GM21619 (cell line): ENCODE measurements around the gene PRKCE.

Source experiments
- ATAC-seq: cut with Tn5 transposase; IDR thresholded peaks from one replicate; pipeline ENCODE4 v1.9.1; 2021; ENCODE audit not compliant: unreplicated experiment

PRKCE gene

DNA sequence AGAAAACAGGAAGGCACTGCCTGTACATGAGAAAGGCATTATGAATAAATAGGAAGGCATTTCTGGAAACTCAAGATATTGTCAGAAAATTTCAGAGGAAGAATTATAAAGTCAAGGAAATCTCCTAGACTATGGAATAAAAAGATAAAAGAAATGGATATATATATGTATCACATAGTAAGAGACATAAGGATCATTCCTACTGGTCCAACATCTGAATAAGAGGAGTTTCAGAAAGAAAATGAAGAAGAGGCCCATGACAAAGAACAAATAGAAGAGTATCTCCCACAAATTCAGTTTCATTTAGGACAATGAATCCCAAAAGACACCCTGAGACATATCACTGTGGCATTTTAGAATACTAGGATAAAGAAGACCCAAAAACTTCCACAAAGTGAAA, 178.8 kb downstream of the PRKCE start:
- no peak for ATAC-seq

DNA sequence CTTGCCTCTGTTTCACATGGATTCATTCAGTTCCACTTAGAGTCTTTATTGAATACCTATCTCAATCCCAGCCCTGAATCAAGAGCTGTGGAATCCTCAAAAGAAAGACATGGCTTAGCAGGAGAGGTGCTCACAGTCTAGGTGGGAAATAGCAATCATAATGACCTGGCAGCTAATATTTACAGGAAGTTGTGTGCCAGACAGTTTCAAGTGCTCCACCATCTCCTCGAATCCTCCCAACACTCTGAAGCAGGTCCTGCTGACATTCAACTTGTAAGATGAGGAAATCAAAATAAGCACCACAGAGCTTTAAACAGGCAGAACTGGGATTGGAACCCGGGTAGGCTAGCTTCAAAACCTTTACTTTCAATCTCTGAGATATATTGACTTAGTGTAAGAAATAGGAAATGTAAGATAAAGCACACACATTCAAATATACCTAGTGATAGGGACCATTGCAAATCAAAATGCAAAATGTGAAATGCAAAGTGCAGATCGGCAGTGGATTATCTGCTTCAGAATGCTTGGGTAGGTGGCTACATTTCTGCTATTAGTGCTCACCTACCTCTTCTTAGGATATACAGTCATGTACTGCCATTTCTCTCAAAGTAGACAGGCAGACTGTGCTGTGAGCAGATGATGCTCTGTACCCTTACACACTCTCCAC, 182.0 kb downstream of the PRKCE start:
- ATAC-seq = peak; percentile 16

DNA sequence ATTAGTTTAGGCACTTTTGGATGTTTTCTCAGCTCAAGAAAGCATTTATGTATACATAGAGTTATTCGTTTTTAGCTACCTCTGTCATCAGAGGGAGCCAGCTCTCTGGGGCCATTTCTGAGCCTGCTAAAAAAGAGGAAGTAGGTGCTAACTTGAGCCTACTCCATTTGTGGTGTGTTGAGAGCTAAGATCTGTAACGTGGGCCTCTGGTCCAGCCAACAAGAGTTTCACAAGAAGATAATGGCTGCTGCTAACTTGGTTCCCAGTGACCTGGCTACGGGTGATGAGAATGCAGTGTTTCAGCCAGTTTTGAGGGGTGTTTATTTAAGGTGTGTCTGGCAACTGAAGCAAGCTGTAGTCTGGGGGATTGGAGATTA, 182.5 kb downstream of the PRKCE start:
- ATAC-seq = peak; percentile 69

DNA sequence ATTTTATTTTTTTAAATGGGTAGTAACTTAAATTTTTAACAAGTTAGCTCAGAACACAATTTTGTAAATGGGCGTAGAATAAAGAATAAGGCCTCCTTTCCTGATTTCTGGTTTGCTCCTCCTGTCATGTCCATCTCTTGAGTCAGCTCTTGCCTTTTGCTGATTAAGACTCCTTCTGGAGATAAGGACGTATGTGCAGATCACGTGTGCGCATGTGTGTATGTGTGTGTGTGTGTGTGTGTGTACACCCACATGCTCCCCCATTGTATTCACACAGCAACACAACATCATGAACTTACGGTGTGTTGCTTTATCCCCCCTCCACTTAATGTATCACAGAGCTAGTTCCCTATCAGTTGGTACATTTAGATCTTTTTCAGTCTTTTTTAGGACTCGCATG, 182.9 kb downstream of the PRKCE start:
- ATAC-seq = no peak

DNA sequence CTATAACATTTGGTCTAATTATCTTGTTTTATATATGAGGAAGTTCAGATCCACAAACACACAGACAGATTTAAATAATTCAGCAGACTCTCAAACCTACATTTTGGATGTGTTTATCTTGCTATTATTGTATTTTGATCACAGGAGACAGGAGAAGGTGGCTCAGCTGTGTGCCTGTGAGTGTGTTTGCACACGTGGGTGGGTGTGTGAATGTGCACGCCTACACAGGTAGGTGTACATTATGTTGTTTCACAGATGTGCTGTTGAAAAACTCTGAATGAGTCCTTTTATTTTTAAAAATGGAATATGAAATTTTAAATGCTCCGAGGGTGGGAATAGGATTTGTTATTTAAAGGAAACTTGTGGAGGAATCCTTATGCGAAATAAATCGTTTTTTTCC, 183.4 kb downstream of the PRKCE start:
- no peak for ATAC-seq

DNA sequence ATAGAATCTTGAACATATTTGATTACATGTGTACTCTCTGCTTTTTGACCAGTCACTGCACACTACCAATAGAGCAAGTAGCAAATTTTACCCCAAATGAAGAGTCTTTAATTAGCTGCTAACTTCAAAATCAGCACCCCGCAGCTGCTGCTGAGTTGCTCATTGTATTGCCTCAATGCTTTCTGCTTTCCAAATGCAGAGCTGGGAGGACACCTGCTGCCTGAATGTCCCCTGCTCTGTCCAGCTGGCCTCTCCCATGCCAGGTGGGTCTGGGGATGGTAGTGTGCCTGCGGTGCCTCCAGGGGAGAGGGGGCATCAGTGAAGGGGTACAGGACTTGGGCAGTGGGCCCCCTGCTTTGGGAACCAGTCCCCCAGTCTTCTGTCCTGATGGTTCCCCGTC, 184.8 kb downstream of the PRKCE start:
- no peak for ATAC-seq

DNA sequence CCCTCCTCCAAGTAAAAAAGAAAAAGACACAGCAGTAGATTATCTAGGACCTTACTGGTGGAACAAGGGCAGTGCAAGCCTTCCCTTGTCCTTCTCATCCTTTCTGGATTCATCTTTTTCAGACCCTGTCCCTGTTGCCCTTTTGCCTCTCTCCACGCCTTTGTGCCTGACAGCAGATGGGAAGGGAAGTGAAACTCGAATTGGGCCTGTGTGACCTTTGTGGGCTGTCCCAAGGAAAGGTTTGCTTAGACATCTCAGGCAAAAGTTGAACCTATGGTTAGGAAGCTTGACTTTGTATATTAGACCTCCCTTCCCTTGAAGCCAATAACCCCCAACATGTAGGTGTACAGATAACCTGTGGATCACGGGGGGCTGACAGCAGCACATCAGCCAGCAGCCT, 185.3 kb downstream of the PRKCE start:
- no peak for ATAC-seq

DNA sequence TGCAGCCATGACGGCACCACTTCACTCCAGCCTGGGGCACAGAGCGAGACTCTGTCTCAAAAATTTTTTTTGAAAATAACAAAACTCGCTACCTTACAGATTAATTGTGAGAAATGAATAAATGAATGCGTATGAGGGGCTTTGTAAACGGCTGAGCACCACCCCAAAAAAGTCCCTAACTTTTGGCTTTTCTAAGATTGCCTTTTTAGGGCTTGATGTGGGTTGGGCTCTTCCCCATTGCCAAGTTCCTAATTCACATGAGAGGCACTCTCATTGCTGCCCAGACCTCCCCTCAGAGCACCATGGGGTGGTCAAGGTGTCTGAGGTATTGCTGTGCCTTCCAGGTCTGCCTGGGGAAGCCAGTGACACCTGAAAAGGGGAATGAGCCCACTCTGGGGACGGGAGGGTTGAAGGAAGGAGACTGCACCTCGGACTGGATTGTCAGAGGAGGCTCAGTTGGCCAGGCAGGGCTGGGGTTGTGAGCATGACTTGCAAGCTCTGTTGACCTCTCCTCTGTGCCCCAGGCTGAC, 186.4 kb downstream of the PRKCE start:
- no peak for ATAC-seq

DNA sequence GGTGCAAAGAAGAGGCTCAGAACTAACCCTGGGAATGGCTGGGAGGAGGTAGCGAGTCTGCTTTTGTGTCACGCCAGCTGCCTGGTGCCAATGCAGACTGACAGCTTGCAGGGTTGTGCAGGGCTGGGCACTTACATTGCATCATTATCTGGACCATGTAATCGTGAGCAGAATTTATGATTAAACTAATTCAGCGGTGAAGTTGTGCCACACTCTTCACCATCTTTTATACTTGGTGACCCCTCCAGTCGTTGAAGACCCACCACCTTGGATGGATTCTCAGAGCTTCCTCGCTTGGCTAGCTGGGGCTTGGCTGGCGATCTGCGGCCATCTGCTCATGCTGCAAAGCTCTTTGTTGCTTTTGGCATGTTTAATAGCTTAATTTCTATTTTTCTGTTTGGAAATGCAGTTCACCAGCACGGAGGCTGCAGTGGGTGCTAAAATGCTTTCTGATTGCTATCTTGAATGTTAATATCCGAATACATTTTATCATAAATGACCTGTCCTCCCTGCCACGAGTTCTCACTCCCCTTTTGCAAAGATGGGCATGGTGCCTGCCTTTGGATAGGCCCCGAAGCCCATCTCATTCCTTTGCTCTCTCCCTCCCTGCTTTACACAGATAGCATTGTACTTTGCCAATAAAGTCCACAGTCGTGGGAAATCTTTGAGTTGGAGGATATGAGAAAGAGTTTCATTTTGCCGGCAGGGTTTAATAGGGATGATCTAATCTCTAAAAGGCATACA, 188.2 kb downstream of the PRKCE start:
- no peak for ATAC-seq

DNA sequence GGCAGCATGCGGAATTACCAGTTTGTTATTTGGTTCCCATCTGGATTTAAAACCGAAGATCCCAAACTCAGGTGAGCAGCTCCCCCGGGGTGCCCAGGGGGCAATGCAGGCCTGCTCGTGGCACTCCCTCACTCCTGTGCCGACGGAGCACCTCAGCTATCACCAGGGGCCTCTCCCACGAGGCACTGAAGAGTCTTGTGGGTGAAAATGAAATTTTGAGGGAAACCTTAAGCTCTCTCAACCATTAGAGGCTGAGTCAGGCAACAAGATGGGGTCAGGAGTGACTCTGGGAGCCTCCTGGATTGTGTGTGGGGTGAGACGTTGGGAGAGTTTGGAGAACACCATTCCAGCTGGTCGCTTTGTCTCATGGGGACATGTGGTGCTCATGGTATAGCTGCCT, 189.0 kb downstream of the PRKCE start:
- ATAC-seq = no peak

DNA sequence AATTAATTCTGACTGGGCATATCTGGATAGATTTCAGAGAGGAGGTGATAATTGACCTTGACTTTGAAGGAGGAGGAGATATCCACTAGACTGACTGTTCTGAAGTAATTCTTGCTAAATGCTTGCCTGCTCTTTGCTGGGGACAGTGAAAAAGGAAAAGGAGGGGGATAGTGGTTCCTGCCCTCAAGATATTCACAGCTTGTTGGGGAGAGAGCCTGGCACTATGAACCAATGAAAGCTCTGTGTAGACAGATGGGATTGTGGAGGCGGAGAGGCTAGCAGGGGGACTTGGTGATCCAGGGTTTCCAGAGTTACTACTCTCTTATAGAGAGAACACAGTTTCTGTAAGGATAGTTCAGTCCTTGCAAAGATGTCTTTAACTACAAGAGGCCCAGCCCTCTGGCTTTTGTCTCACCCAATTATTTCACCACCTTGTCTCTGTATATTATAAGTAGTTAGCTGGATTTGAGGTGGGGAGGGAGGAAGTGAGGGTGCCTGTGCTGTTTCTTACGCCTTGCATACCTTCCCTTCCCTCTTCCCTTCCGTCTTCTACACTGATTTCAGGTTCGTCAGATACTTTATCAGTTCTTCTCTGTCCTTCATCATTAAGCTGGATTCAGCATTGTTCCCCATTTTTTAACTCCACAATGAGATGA, 190.4 kb downstream of the PRKCE start:
- no peak for ATAC-seq

DNA sequence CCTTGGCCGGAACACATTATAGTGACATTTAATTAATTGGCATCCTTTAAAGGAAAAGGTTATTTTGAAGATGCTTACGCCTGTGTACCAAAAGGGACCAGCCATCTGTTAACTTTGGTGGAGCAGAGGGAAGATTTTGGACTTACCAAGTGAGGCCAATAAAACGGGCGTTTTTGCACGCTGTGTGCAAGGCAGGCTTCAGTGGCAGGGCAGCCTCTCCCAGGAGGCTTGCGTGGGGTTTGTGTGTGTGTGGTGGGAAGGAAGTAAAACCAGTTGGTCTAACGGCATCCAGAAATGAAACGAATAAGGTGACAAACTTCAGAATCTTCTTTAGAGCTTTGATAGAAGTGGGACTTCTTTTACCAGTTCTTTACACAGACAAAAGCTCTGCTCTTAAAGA, 191.7 kb downstream of the PRKCE start:
- peak; percentile 57 for ATAC-seq

DNA sequence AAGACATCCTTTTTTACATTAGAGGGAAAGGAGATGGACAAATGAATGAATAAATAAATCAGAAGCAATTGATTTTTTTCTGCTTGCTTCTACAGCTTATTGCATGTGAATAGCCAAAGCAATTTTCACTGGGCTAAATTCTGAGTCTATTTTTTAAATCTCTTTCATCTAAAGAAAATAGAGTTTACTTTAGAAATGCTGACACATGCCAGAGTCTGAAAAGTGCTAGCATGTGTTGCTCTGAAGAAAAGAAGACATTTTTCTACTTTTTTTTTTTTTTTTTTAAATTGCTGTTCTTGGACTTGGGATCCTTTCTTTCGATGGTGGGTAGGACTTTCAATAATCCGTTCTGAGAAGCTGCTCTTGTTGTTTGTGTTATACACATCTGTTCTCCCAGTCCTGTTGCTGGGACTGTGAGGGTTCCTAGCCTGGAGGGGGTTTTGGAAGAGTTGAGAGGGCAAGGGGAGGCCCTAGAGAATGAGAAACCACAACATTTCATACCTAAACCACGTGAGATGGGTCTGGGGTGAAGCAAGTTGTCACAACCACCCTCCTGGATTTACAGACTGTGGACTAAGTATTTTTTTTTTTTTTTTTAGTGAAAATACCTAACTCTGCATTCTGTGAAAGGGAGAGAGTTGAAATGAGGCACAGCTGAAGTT, 193.5 kb downstream of the PRKCE start:
- no peak for ATAC-seq

DNA sequence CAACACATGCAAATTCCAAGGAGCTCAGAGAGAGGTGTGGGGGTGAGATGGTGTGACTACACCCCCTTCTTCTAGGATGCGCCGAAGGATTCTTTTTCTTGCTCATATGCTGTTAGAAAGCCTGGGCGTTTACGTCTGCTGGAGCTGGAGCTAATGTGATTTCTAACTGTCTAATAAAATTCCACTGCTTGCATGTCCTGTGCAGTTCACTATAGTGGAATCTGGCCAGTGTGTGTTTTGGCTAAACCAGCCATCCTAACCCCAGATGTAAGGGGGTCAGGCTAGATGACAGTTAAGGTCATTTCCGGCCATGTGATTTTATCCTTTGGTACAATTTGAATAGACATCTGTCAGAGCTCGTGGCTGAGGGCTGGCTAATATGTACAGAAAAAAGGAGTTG, 194.1 kb downstream of the PRKCE start:
- ATAC-seq = no peak

DNA sequence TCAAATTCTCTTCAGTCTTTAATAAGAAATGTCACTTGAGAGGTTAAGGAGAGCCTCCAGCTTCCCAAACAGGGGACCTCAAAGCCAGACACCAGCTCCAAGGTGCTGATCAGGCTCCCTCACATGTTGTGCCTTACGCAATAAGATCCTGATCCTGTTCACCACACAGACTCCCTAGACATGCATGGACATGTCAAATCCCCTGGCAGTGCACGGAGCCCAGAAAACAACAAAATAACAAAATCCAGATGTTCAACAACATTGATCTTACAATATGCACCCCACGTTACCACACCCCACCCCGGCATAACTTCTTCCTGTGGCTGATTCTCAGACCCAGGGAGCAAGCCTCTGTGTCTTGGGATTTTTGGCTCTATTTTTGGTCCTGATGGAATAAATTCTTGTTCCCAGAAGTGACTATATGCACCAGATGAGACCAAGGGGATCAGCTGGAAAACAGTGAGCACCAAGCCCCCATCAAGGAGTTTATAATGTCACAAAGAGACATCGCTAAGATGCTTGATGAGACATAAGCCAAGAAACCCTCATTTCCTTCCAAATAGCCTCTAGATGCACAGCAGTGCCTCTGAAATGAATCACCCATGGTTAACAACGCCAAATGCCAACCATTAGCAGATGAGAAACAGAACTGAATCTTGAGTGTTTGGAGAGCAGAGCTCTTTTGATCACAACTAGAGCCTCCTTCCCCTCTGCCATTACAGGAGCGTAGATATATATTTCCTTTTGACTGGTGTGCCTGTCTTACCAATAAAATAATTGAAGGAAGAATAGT, 198.2 kb downstream of the PRKCE start:
- ATAC-seq = no peak

DNA sequence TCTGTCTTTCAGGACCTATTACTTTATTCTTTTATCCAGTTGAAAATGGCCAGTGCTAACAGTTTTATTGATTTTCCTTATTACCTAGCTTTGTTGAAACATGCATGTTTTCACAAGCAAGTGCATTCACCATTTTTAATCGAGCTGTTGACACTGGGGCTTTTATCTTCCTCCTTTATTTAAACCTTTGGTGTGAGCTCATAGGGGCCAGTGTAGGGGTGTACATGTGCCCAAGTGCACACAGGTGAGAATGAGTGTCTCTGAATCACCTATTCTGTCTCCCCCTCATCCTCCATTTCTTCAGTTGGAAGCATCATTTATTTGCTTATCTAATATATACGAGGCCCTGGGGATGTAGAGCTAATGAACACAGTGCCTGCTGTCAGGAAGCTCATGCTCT, 199.1 kb downstream of the PRKCE start:
- ATAC-seq = no peak

DNA sequence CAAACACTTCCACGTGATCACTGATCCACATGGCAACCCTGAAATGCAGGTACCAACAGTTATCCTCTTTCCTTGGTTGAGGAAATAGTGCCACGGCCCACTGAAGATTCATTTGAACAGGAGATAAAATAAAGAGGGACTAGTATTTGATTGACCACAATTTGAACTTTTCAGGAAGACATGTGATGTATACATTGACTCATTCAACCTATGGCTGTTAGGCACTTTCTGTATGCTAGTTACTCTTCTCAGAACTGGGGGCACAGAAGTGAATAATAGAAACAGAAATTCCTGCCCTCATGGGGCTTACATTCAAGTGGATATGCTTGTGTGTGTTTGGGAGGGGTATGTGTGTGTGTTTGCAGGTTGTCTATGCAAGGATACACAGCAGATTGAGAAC, 199.6 kb downstream of the PRKCE start:
- no peak for ATAC-seq

DNA sequence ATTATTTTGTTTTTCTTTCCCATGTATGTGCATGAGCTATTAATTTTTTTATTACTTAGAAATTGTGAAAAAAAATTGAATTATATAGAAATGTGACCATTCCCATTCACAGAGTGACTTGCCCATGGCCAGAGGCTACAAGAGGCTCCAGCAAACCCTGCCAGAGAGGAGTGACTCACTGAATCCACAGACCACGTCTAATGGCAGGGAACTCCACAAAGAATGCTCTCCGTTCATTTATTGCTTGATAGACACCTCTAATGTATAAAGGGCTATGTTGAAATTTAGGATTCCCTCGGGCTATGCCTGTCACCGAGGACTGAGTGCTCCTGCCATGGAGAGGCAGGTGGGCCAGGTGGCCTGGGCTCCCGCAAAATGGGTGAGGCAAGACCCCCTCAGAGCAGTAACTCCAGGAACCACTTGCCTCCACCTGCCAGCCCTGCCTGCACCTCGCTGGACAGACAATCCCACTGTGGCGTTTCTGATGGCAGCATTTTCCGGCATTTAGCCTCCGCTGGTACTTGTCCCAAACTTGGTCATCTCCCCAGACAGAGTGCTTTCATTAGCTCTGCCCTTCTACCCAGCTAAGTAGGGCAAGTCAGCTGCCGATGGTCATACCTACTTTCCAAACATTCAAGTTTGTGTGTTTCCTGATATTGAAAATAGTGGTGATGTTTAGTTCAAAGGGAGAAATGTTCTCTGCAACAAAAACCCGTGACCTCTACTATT, 200.3 kb downstream of the PRKCE start:
- ATAC-seq = no peak

DNA sequence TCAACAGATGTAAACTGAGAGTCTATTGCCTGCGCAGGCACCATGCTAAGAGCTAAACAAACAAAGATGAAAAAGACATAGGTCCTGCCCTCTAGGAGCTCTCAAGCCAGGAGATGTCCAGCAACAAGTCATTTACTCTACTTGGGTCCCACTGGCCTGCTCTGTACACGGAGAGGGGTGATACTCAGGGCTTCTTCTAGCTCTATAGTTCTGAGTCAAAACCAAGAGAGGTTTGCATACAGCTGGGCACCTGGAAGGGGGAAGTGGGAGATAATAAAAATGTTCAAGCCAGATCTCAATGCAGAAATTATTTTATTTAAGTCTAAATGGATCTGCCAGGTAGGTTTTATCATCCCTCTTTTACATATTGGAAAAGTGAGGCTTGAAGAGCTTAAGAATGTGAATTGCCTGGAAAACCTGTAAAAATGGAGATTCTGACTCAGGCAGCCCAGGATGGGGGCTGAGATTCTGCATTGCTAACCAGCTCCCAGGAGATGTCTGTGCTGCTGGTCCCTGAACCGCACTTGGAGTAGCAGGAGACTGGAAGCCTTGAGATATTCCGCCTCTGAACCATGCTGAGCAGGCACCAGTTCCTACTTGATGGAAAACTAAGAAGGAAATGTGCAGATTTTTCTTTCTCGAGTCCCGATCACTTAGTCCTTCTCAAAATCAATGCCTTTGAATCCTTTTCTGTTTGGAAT, 201.1 kb downstream of the PRKCE start:
- ATAC-seq = peak; percentile 72

DNA sequence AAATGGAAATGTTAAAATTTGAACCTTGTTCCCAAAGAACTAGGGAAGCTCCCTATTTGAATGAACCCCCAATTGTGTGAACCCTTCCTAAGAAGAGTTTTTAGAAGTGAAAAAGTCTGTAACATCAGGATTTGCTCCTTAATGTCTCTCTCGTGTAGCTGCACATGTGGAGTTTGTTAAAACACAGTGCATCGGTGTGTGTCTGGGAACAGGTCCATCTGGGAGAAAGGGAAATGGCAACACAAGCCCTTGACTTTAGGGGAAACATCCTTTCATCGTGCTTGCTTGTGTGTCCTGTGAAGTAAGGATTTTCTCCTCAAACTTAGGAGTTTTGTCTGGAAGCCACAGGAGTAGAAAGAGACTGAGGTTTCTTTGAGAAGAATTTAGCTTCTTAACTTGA, 203.9 kb downstream of the PRKCE start:
- no peak for ATAC-seq
